ENCODE data around the gene PIK3CA. TPM values are rescaled to one million over a fixed set of nuclear protein-coding genes. Genes with fewer than 3 reads are reported as not detected.

Gene PIK3CA
- total RNA-seq, 4 donors from 2014 or later: 19.0 to 39.8 (median 22.4) TPM

DNA sequence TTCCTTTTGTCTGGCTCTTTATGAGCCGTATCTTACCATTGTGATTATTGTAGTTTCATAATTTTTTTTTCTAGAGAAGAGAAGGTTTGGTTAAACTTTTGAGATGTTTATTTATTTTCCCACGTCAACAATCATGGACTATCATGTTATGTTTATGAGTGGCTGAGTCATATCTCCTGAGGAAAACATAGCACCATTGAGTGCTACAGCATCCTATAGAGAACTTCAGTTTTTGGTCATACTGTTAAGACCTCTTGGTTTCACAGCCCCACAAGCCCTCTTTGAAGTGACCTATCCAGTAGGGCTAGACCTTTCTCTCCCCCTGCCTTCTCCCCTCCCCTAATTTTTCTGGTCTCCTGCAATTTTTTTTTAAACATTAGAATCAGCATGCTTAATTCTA lies 20.8 kb downstream of the PIK3CA start:
- H3K4me1 ChIP-seq: peaks cover 4 to 10% of the 10 kb centered on the region in 2 donors
- H3K27me3 ChIP-seq: no peaks in the 10 kb centered on the region
- no peaks in the 10 kb centered on the region for H3K9me3 ChIP-seq
- no peaks in the 10 kb centered on the region for H3K36me3 ChIP-seq
- TF ChIP-seq, protein P1, sequence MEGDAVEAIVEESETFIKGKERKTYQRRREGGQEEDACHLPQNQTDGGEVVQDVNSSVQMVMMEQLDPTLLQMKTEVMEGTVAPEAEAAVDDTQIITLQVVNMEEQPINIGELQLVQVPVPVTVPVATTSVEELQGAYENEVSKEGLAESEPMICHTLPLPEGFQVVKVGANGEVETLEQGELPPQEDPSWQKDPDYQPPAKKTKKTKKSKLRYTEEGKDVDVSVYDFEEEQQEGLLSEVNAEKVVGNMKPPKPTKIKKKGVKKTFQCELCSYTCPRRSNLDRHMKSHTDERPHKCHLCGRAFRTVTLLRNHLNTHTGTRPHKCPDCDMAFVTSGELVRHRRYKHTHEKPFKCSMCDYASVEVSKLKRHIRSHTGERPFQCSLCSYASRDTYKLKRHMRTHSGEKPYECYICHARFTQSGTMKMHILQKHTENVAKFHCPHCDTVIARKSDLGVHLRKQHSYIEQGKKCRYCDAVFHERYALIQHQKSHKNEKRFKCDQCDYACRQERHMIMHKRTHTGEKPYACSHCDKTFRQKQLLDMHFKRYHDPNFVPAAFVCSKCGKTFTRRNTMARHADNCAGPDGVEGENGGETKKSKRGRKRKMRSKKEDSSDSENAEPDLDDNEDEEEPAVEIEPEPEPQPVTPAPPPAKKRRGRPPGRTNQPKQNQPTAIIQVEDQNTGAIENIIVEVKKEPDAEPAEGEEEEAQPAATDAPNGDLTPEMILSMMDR (IDR thresholded peaks at IDR 0.05): no peak
- TF ChIP-seq POLR2A (IDR thresholded peaks at IDR 0.05): no peak
- WGBS, 2 donors: 92 to 98% methylated on average over 2 of the region's 2 CpGs
- H3K27ac ChIP-seq: no peak overlapping the region
- H3K4me3 ChIP-seq (replicated peaks in 1 of 3): no peak overlapping the region
- intact Hi-C loops (cut with DNase I): no loop called here
- no peak for DNase-seq

DNA sequence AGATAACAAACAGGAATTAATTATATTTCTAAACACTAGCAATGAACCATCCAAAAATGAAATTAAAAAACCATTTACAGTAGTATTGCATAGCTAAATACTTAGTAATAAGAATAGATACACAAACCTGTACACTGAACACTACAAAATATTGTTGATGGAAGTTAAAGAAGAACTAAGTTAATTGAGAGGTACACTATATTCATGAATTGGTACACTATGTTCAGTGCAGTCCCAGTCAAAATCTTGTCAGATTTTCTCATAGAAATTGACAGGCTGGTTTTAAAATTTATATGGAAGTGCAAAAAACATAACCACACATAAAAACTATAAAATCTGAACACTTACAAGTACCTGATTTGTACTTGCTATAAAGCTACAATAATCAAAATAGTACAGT lies 24.4 kb downstream of the PIK3CA start:
- Histone ChIP-seq H3K9me3 (no peaks in the 10 kb centered on the region), H3K36me3 (no peaks in the 10 kb centered on the region), H3K4me1 (peaks cover 0 to 4% of the 10 kb centered on the region in 2 donors), H3K27me3 (no peaks in the 10 kb centered on the region), H3K4me3 (replicated peaks in 1 of 3) (no peak overlapping the region), H3K27ac (no peak overlapping the region)
- DNase-seq: no peak
- TF ChIP-seq POLR2A (IDR thresholded peaks at IDR 0.05): no peak
- TF ChIP-seq, protein P1 (IDR thresholded peaks at IDR 0.05): no peak
- intact Hi-C loops (cut with DNase I): no loop called here

DNA sequence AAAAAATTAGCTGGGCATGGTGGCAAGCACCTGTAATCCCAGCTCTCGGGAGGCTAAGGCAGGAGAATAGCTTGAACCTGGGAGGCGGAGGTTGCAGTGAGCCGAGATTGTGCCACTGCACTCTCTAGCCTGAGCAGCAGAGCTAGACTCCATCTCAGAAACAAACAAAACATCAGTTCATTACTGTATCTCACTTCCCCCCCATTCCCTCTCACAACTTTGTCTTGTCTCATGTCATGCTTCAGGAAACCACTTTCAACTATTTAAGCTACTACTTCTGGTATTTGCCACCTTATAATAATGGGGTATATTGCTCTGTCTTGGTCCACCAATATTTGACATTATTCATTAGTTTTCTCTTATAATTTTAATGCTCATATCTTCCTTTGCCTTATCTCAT lies 26.2 kb downstream of the PIK3CA start:
- intact Hi-C loops (cut with DNase I): no loop called here

DNA sequence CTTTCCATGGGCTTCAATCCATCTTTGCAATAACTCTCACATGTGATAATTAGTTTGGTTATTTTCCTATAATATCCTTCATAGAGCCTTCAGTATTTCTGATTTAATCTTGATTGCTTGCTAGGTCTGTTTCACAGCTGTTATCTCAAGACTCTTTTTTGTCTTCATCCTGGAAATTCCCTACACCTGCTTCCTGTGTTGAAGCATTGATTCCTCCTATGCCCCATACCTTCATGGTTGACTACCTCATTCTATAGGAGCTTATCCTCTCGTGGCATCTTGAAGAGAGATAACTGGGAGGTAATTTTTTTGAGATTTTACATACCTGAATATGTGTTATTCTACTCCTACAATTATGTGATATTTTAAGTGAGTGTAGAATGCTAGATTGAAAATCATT lies 26.7 kb downstream of the PIK3CA start:
- no peak overlapping the region for H3K27ac ChIP-seq
- no peak for TF ChIP-seq POLR2A (IDR thresholded peaks at IDR 0.05)
- TF ChIP-seq, protein P1 (IDR thresholded peaks at IDR 0.05): no peak
- intact Hi-C loops (cut with DNase I): no loop called here
- WGBS, 2 donors: 43 to 46% methylated on average over 1 of the region's 1 CpG
- no peaks in the 10 kb centered on the region for H3K27me3 ChIP-seq
- no peaks in the 10 kb centered on the region for H3K36me3 ChIP-seq
- H3K9me3 ChIP-seq: no peaks in the 10 kb centered on the region
- H3K4me1 ChIP-seq: peaks cover under 1 to 7% of the 10 kb centered on the region in 2 donors
- H3K4me3 ChIP-seq (replicated peaks in 1 of 3): no peak overlapping the region
- no peak for DNase-seq

More for the DNA sequence above, 26.2 kb downstream of the PIK3CA start:
- Histone ChIP-seq H3K27me3 (no peaks in the 10 kb centered on the region), H3K4me1 (peaks cover 0 to 4% of the 10 kb centered on the region in 2 donors), H3K27ac (no peak overlapping the region), H3K4me3 (replicated peaks in 1 of 3) (no peak overlapping the region), H3K9me3 (no peaks in the 10 kb centered on the region), H3K36me3 (no peaks in the 10 kb centered on the region)
- TF ChIP-seq POLR2A (IDR thresholded peaks at IDR 0.05): no peak
- TF ChIP-seq, protein P1 (IDR thresholded peaks at IDR 0.05): no peak
- no peak for DNase-seq
- WGBS, 2 donors: 94 to 100% methylated on average over 3 of the region's 3 CpGs

DNA sequence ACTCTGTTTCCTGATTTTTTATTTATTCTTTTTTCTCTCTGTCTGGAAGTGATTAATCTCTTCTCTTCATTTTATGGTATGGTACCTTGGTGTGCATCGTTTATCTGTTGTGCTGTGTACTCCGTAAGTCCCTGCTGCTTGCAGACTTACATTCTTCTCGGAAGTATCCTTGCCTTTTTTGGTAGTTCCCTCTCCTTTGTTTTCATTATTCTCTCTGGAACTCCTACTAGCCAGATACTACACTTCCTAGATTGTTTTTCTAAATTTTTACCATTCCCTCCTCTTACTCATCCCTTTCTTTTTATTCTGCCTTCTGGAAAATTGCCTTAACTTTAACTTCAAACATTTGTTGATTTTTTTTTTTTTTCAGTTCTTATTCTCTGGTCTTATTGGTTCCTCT lies 27.2 kb downstream of the PIK3CA start:
- WGBS, 2 donors: 74 to 76% methylated on average over 3 of the region's 3 CpGs
- no peak overlapping the region for H3K4me3 ChIP-seq (replicated peaks in 1 of 3)
- H3K27me3 ChIP-seq: no peaks in the 10 kb centered on the region
- DNase-seq: no peak
- H3K36me3 ChIP-seq: no peaks in the 10 kb centered on the region
- intact Hi-C loops (cut with DNase I): no loop called here
- peaks cover 5 to 12% of the 10 kb centered on the region in 2 donors for H3K4me1 ChIP-seq
- H3K9me3 ChIP-seq: no peaks in the 10 kb centered on the region
- TF ChIP-seq, protein P1 (IDR thresholded peaks at IDR 0.05): no peak
- no peak for TF ChIP-seq POLR2A (IDR thresholded peaks at IDR 0.05)
- no peak overlapping the region for H3K27ac ChIP-seq
